Mesenchymal stem cell (in vitro differentiated cells and primary cell): Measurements from ENCODE around the gene RMRP.

Experiments used
- DNase-seq: peaks from one replicate; pipeline ENCODE4 v3.0.0-alpha.2; 2013
- H2AFZ ChIP-seq: one replicate; pipeline ENCODE4 v1.6.1; 2013; ENCODE audit warnings: low read depth, mild to moderate bottlenecking, control low read depth, inconsistent platforms, low read length, moderate library complexity
- H2AK5ac ChIP-seq: 2 replicates; pipeline ENCODE4 v1.6.1; 2013; ENCODE audit warnings: low read length, moderate library complexity, mild to moderate bottlenecking, inconsistent platforms; ENCODE audit not compliant: severe bottlenecking
- H2BK120ac ChIP-seq: one replicate; pipeline ENCODE4 v1.6.1; 2013; ENCODE audit warnings: low read depth, mild to moderate bottlenecking, inconsistent platforms, low read length, moderate library complexity
- H2BK12ac ChIP-seq, 2 experiments: one replicate each; pipeline ENCODE4 v1.6.1; 2013; ENCODE audit warnings: inconsistent platforms in 2 of 2, low read length in 2 of 2, mild to moderate bottlenecking in 2 of 2, moderate library complexity in 2 of 2, control low read depth in 1 of 2
- H2BK15ac ChIP-seq: one replicate; pipeline ENCODE4 v1.6.1; 2013; ENCODE audit warnings: mild to moderate bottlenecking, low read depth, inconsistent platforms; ENCODE audit not compliant: poor library complexity, severe bottlenecking
- H2BK5ac ChIP-seq: 2 replicates; pipeline ENCODE4 v1.6.1; 2013; ENCODE audit warnings: low read depth, mild to moderate bottlenecking, low read length, control low read depth, inconsistent platforms; ENCODE audit not compliant: poor library complexity, severe bottlenecking
- H3K14ac ChIP-seq, 2 experiments: one replicate each; pipeline ENCODE4 v1.6.1; 2013; ENCODE audit warnings: inconsistent platforms in 2 of 2, low read length in 2 of 2, control low read depth in 1 of 2, mild to moderate bottlenecking in 1 of 2, moderate library complexity in 1 of 2
- H3K18ac ChIP-seq, 2 experiments: one replicate each; pipeline ENCODE4 v1.6.1; 2013; ENCODE audit warnings: inconsistent platforms in 2 of 2, low read length in 2 of 2, control low read depth in 1 of 2, low read depth in 1 of 2, mild to moderate bottlenecking in 1 of 2
- H3K23ac ChIP-seq, 2 experiments: one replicate each; pipeline ENCODE4 v1.6.1; 2013; ENCODE audit warnings: inconsistent platforms in 2 of 2, low read length in 2 of 2, mild to moderate bottlenecking in 2 of 2, moderate library complexity in 2 of 2, control low read depth in 1 of 2
- H3K27ac ChIP-seq: 2 replicates; pipeline ENCODE4 v1.5.1; 2013; ENCODE audit warnings: mild to moderate bottlenecking, moderate library complexity, low read length, control low read depth, inconsistent platforms; ENCODE audit not compliant: poor library complexity, severe bottlenecking
- H3K27me3 ChIP-seq, 2 experiments: 2 replicates each; pipeline versions ENCODE4 v1.6.1 to v1.7.0; 2013; ENCODE audit warnings: low read length in 2 of 2, mild to moderate bottlenecking in 2 of 2, moderate library complexity in 2 of 2, control low read depth in 1 of 2, inconsistent platforms in 1 of 2; ENCODE audit not compliant: control insufficient read depth in 1 of 2, insufficient read depth in 1 of 2
- H3K36me3 ChIP-seq, 2 experiments: 2 replicates each; pipeline versions ENCODE4 v1.6.1 to v1.7.0; 2013; ENCODE audit warnings: low read length in 2 of 2, control low read depth in 1 of 2, inconsistent platforms in 1 of 2, low read depth in 1 of 2, mild to moderate bottlenecking in 1 of 2; ENCODE audit not compliant: insufficient read depth in 2 of 2, control insufficient read depth in 1 of 2
- H3K4ac ChIP-seq, 2 experiments: one replicate each; pipeline ENCODE4 v1.6.1; 2013; ENCODE audit warnings: inconsistent platforms in 2 of 2, low read length in 2 of 2, mild to moderate bottlenecking in 2 of 2, moderate library complexity in 2 of 2, control low read depth in 1 of 2, low read depth in 1 of 2
- H3K4me1 ChIP-seq: 2 replicates; pipeline ENCODE4 v1.6.1; 2013; ENCODE audit warnings: low read depth, low read length, control low read depth; ENCODE audit not compliant: control insufficient read depth, insufficient read depth
- H3K4me2 ChIP-seq: 2 replicates; pipeline ENCODE4 v1.6.1; 2013; ENCODE audit warnings: low read length, mild to moderate bottlenecking, inconsistent platforms; ENCODE audit not compliant: poor library complexity, severe bottlenecking
- H3K4me3 ChIP-seq, 2 experiments: 2 replicates each; pipeline versions ENCODE4 v1.5.1 to v1.7.0; 2013; ENCODE audit warnings: low read length in 2 of 2, mild to moderate bottlenecking in 2 of 2, control low read depth in 1 of 2, low read depth in 1 of 2; ENCODE audit not compliant: insufficient read depth in 1 of 2
- H3K79me1 ChIP-seq: replicated peaks from 2 replicates; pipeline ENCODE4 v1.6.1; 2013; ENCODE audit warnings: mild to moderate bottlenecking, control low read depth, low read length, inconsistent platforms; ENCODE audit not compliant: poor library complexity, severe bottlenecking
- H3K9ac ChIP-seq: 2 replicates; pipeline ENCODE4 v1.7.0; 2013; ENCODE audit warnings: mild to moderate bottlenecking, low read length, moderate library complexity
- H3K9me3 ChIP-seq: 2 replicates; pipeline ENCODE4 v1.7.0; 2013; ENCODE audit warnings: mild to moderate bottlenecking, low read length; ENCODE audit not compliant: control insufficient read depth
- H4K8ac ChIP-seq: one replicate; pipeline ENCODE4 v1.6.1; 2013; ENCODE audit warnings: inconsistent platforms, mild to moderate bottlenecking, low read length, moderate library complexity
- H4K91ac ChIP-seq: one replicate; pipeline ENCODE4 v1.6.1; 2013; ENCODE audit warnings: mild to moderate bottlenecking, low read length, inconsistent platforms
- WGBS: methylation state at CpG from one replicate; pipeline ENCODE4 v1.1.7; 2013; ENCODE audit warnings: mixed read lengths; 5-methylcytosine and 5-hydroxymethylcytosine counted together

The RMRP gene

GRCh38 chr9:35656348-35656747, 1.5 kb downstream of the RMRP start:
- Histone ChIP-seq H3K79me1 (peaks cover 11% of the 10 kb centered on the region), H3K4ac (no peak overlapping the region), H3K4me1 (peaks cover 11% of the 10 kb centered on the region), H3K27me3 (no peaks in the 10 kb centered on the region), H3K9me3 (no peaks in the 10 kb centered on the region), H3K4me2 (no peak overlapping the region), H2BK5ac (no peak overlapping the region), H2AFZ (no peak overlapping the region), H2BK12ac (no peak overlapping the region), H2AK5ac (no peak overlapping the region), H3K23ac (no peak overlapping the region), H2BK120ac (no peak overlapping the region), H3K27ac (no peak overlapping the region), H2BK15ac (no peak overlapping the region), H4K8ac (no peak overlapping the region), H4K91ac (no peak overlapping the region), H3K14ac (no peak overlapping the region), H3K36me3 (peaks cover 12 to 19% of the 10 kb centered on the region in 2 experiments), H3K18ac (no peak overlapping the region), H3K4me3 (no peak overlapping the region), H3K9ac (no peak overlapping the region)
- DNase-seq = no peak
- WGBS = 90% methylated on average over 17 of the region's 17 CpGs

GRCh38 chr9:35653611-35654010, 4.2 kb downstream of the RMRP start:
- Histone ChIP-seq H3K9ac (no peak overlapping the region), H3K4me2 (no peak overlapping the region), H2AK5ac (no peak overlapping the region), H2BK120ac (no peak overlapping the region), H2BK5ac (no peak overlapping the region), H3K14ac (no peak overlapping the region), H2BK15ac (no peak overlapping the region), H4K8ac (no peak overlapping the region), H3K36me3 (no peaks in the 10 kb centered on the region), H2BK12ac (no peak overlapping the region), H3K4me1 (peaks cover 9% of the 10 kb centered on the region), H3K23ac (no peak overlapping the region), H3K27ac (no peak overlapping the region), H3K18ac (no peak overlapping the region), H4K91ac (no peak overlapping the region), H3K27me3 (no peaks in the 10 kb centered on the region), H3K9me3 (no peaks in the 10 kb centered on the region), H3K4me3 (no peak overlapping the region), H2AFZ (no peak overlapping the region), H3K79me1 (no peaks in the 10 kb centered on the region), H3K4ac (no peak overlapping the region)
- no peak for DNase-seq
- WGBS = 98% methylated on average over 2 of the region's 2 CpGs

GRCh38 chr9:35652829-35653209, 5.0 kb downstream of the RMRP start:
- Histone ChIP-seq H2BK15ac (no peak overlapping the region), H4K91ac (no peak overlapping the region), H2AFZ (no peak overlapping the region), H3K14ac (no peak overlapping the region), H3K4me1 (peaks cover 9% of the 10 kb centered on the region), H3K23ac (no peak overlapping the region), H3K36me3 (no peaks in the 10 kb centered on the region), H2AK5ac (no peak overlapping the region), H3K27ac (no peak overlapping the region), H3K4me3 (no peak overlapping the region), H4K8ac (no peak overlapping the region), H3K9me3 (no peaks in the 10 kb centered on the region), H3K9ac (peak overlapping the region; percentile 50), H3K27me3 (no peaks in the 10 kb centered on the region), H3K79me1 (no peaks in the 10 kb centered on the region), H3K4ac (no peak overlapping the region), H2BK120ac (no peak overlapping the region), H3K4me2 (no peak overlapping the region), H3K18ac (no peak overlapping the region), H2BK5ac (no peak overlapping the region), H2BK12ac (no peak overlapping the region)
- WGBS = 92% methylated on average over 8 of the region's 8 CpGs
- DNase-seq = no peak

DNA sequence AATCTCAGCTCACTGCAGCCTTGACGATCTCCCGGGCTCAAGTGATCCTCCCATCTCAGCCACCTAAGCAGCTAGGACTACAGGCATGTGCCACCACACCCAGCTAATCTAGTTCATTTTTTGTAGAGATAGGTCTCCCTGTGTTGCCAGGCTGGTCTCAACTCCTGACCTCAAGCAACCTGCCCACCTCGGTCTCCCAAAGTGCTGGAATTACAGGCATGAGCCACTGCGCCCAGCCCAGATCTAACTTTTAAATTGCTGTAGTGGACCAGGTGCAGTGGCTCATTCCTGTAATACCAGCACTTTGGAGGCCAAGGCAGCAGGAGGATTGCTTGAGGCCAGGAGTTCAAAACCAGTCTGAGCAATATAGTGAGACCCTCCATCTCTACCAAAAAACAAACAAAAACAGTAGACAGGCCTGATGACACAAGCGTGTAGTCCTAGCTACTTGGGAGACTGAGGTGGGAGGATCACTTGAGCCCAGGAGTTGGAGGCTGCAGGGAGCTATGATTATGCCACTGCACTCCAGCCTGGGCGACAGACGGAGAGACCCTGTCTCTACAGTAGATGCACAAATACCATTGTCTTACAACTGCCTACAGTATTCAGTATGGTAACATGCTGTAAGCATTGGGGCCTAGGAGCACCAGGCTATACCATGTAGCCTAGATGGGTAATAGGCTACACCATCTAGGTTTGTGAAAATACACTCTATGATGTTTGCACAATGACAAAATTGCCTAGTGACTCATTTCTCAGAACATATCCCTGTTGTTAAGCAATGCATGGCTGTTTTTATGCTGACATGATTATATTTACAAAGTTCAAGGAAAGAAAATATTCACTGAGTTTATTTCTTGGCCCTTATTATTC, 5.6 kb downstream of the RMRP start:
- H2AK5ac ChIP-seq = no peak overlapping the region
- no peaks in the 10 kb centered on the region for H3K27me3 ChIP-seq
- H3K4me3 ChIP-seq = no peak overlapping the region
- no peak overlapping the region for H2AFZ ChIP-seq
- no peak overlapping the region for H3K4ac ChIP-seq
- H4K91ac ChIP-seq = no peak overlapping the region
- H3K18ac ChIP-seq = no peak overlapping the region
- H2BK12ac ChIP-seq = no peak overlapping the region
- no peak overlapping the region for H3K23ac ChIP-seq
- no peak overlapping the region for H3K27ac ChIP-seq
- WGBS = 92% methylated on average over 5 of the region's 7 CpGs
- no peak overlapping the region for H2BK15ac ChIP-seq
- no peaks in the 10 kb centered on the region for H3K9me3 ChIP-seq
- peaks cover 8% of the 10 kb centered on the region for H3K4me1 ChIP-seq
- H3K9ac ChIP-seq = peak overlapping the region; percentile 50
- H3K79me1 ChIP-seq = no peaks in the 10 kb centered on the region
- H4K8ac ChIP-seq = no peak overlapping the region
- no peak overlapping the region for H2BK120ac ChIP-seq
- no peak overlapping the region for H3K4me2 ChIP-seq
- H3K14ac ChIP-seq = no peak overlapping the region
- no peak overlapping the region for H2BK5ac ChIP-seq
- H3K36me3 ChIP-seq = no peaks in the 10 kb centered on the region
- peak; percentile 76 for DNase-seq
